ENCODE data around the gene SNAI3.
"Not testable (repeated sequence)": the region's sequence is repeated elsewhere in the genome, so short reads cannot be mapped to it uniquely, and the experiment has no call there.

Gene SNAI3

GRCh38 chr16:88669980-88670379, 16.3 kb downstream of the SNAI3 start:
- no peak overlapping the region for H3K4me3 ChIP-seq (replicated peaks; ENCODE audit: low read depth, low read length)
- no peak for TF ChIP-seq CTCF (IDR thresholded peaks at IDR 0.05; ENCODE audit: low read depth, low read length, missing control alignments)
- DNase-seq (ENCODE audit: extremely low read depth, low read depth) = no peak

GRCh38 chr16:88669493-88669892, 16.8 kb downstream of the SNAI3 start:
- DNase-seq (ENCODE audit: extremely low read depth, low read depth); H3K4me3 ChIP-seq (replicated peaks; ENCODE audit: low read depth, low read length): not testable (repeated sequence)

DNA sequence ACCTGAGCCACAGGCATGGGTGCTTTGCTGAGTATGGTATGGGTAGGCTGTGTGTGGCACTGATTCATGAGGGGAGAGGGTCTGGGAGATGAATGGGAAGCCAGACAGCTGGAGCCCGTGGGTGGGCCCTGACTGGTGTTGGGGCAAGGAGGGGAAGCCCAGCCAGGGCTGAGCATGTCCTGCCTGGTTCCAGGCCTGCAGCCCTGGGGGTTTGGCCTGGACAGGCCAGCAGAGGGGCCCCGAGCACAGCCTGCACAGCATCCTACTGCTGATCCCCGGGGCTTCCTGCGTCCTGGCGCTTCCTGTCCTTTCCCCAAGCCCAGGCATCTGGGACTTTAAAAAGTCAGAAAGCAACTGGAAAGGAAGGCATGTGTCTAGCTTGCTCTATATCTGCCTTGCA, 18.8 kb downstream of the SNAI3 start:
- TF ChIP-seq CTCF (IDR thresholded peaks at IDR 0.05; ENCODE audit: low read depth, low read length, missing control alignments) = no peak
- no peak overlapping the region for H3K4me3 ChIP-seq (replicated peaks; ENCODE audit: low read depth, low read length)
- no peak for DNase-seq (ENCODE audit: extremely low read depth, low read depth)

GRCh38 chr16:88665570-88665969, 20.7 kb downstream of the SNAI3 start:
- DNase-seq (ENCODE audit: extremely low read depth, low read depth) = no peak
- no peak overlapping the region for H3K4me3 ChIP-seq (replicated peaks; ENCODE audit: low read depth, low read length)
- no peak for TF ChIP-seq CTCF (IDR thresholded peaks at IDR 0.05; ENCODE audit: low read depth, low read length, missing control alignments)

DNA sequence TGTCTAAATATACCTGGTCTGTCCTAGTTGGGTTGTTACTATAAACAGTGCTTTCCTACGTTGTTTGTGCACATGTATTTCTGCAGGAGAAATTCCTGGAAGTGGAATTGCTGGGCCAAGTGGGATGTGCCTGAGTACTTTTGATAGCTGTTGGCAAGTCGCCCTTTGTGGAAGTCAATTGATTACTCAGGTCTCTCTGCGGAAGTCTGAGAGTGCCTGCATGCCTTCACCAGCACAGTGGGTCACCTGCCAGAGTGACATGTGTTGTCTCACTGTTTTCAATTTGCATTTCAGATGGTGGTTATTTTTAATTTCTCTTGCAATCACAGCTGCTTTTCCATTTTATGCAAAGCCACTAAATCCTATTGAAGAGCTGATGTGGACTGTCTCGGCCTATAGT, 21.2 kb downstream of the SNAI3 start:
- TF ChIP-seq CTCF (IDR thresholded peaks at IDR 0.05; ENCODE audit: low read depth, low read length, missing control alignments) = no peak
- no peak for DNase-seq (ENCODE audit: extremely low read depth, low read depth)
- H3K4me3 ChIP-seq (replicated peaks; ENCODE audit: low read depth, low read length) = no peak overlapping the region

GRCh38 chr16:88662843-88663606, 23.3 kb downstream of the SNAI3 start, which contains the start of gene MVD:
Gene MVD (minus strand): TSS chr16:88663091. CDS start chr16:88663080, 11 bp downstream.
- peak within 1 kb of the TSS; percentile 83 for H3K4me3 ChIP-seq (replicated peaks; ENCODE audit: low read depth, low read length)
- TF ChIP-seq CTCF (IDR thresholded peaks at IDR 0.05; ENCODE audit: low read depth, low read length, missing control alignments) = peak; percentile 5
- DNase-seq (ENCODE audit: extremely low read depth, low read depth) = peak; percentile 89

DNA sequence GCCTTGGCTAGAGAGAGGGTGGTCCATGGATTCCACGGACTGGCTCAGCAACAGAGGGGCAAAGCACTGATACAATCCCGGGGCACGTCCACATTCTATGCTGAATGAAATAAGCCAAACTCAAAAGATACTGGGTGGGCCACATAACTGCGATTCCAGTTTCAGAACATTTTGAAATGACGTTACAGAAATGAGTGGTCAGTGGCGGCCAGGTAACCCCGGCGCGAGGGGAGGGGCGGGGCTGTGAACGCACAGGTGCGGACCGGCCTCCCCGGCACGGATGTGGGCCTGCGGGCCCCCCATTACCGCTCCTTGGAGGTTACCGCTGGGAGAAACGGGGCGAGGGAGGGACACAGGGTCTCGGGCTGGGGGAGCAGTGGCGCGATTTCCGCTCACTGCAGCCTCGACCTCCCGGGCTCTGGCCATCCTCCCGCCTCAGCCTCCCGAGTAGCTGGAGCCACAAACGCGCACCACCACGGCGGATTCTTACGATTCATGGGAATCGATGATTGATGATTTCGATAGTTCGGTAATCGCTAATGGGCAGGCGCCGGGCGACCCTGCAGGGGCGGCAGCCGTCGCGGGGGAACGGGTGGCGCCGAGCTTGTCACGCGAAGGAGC, 24.0 kb downstream of the SNAI3 start:
- peak overlapping the region; percentile 83 for H3K4me3 ChIP-seq (replicated peaks; ENCODE audit: low read depth, low read length)
- TF ChIP-seq CTCF (IDR thresholded peaks at IDR 0.05; ENCODE audit: low read depth, low read length, missing control alignments) = no peak
- no peak for DNase-seq (ENCODE audit: extremely low read depth, low read depth)
